ENCODE results near the gene NECTIN1.

DNA sequence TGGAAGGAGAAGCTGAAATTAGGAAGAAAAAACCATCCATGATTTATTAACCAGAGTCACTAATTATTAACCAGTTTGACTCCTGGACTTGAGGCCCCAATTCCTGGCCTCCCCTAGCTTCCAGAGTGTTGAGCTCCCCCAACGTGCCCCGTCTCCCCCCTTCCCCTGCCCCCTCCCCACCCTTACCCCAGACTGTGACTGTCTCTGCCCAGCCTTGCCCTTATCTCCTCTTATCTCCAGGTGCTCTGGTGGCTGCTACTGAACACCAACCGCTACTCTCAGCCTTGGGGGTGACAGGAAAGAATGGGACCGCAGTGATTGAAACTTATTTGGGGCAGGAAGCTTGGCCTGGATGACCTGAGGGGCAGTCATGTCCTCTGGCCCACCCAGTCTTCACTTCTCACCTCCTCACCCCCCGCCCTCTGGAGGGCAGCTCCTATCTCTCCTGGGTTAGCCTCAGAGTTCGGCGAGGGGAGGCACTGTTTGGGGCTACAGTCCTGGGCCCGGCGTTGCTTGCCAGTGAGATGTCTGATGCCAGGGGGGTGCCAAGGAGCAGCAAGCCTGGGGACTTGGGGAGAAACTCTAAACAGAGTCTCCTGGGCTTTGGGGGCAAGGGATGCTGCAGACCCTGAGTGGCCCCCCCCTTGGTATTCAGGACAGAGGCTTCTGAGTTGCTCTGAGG lies 15.5 kb downstream of the NECTIN1 start:
- TF ChIP-seq CTCF (IDR thresholded peaks at IDR 0.05; ENCODE audit: low read depth, low read length) (no peak), EZH2phosphoT487 (IDR thresholded peaks at IDR 0.05; ENCODE audit: low read depth) (no peak)
